ENCODE data around the gene ADAMTS2. TPM values are rescaled to one million over a fixed set of nuclear protein-coding genes. Genes with fewer than 3 reads are reported as not detected.

ADAMTS2 gene
- total and polyA plus RNA-seq, 2 of the 8 experiments (the other 6 are each of a cell fraction or from before 2014, with no cell fraction given), result 6.6 to 7.3 TPM

DNA sequence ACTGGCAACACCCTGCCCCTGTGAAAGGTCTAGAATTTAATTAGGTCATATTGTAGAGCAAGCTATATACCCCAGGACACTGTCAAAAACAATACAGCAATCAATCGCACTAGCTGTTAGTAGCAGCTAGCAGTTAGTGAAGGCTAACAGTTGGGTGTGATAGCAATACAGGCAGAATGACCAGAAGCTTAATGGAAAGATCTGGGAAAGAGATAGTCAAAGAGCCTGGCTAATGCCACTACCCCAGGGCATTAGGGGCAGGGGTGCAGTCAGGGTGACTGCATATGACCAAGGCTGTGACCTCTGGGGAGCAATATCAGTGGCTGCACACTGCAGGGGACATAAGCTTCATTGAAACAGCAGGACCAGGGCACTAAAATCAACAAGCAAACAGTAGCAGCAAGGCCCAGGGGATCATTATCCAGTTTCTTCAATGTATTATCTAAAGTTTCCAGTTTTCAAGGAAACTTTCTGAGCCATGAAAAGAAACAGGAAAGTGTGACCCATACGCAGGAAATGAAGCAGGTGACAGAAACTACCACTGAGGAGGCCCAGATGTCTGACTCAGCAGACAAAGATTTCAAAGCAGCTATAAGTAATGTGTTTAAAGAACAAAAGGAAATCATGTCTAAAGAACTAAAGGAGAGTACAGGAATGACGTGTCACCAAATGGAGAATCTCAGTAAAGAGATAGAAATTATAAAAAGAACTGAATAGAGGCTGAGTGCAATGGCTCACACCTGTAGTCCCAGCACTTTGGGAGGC lies 202.6 kb downstream of the ADAMTS2 start:
- Histone ChIP-seq H3K9ac (replicated peaks in 1 of 4; ENCODE audit: extremely low read depth in 1 of 4, low read depth in 3 of 4, low read length in 3 of 4) (no peak overlapping the region), H3K4me1 (replicated peaks in 1 of 4; ENCODE audit: control insufficient read depth in 3 of 4, insufficient read depth in 4 of 4, low read length in 3 of 4) (peaks cover 0 to 3% (median 0%) of the 10 kb centered on the region in 4 experiments; a peak in 2 of 7 replicates), H4K20me1 (replicated peaks in 1 of 2; ENCODE audit: control insufficient read depth in 1 of 2, insufficient read depth in 2 of 2, low read length in 2 of 2) (no peaks in the 10 kb centered on the region), H2BK120ac (replicated peaks; ENCODE audit: low read depth, low read length) (no peak overlapping the region), H3K27ac (ENCODE audit: low read depth, low read length) (no peak overlapping the region), H2BK5ac (ENCODE audit: low read depth, low read length) (no peak overlapping the region), H3K4me2 (ENCODE audit: insufficient read depth in 1 of 2, low read depth in 2 of 2, low read length in 2 of 2) (no peak overlapping the region), H3K4me3 (ENCODE audit: extremely low read depth in 1 of 4, insufficient read depth in 2 of 4, low read depth in 3 of 4, low read length in 4 of 4) (no peak overlapping the region), H3K56ac (replicated peaks; ENCODE audit: insufficient read length, low read depth, low read length) (no peak overlapping the region), H3K23ac (ENCODE audit: insufficient read length) (no peak overlapping the region), H2AFZ (ENCODE audit: low read length) (no peak overlapping the region), H2AK5ac (ENCODE audit: low read depth, low read length) (no peak overlapping the region), H3K36me3 (ENCODE audit: control insufficient read depth in 2 of 4, insufficient read depth in 4 of 4, low read length in 3 of 4) (no peaks in the 10 kb centered on the region), H3K18ac (ENCODE audit: extremely low read depth, low read length) (no peak overlapping the region), H3K27me3 (replicated peaks in 1 of 4; ENCODE audit: control insufficient read depth in 3 of 4, extremely low read depth in 1 of 4, insufficient read depth in 3 of 4, low read length in 3 of 4) (no peaks in the 10 kb centered on the region), H3K9me3 (ENCODE audit: insufficient read depth in 2 of 2, low read depth in 1 of 2, low read length in 1 of 2) (no peaks in the 10 kb centered on the region), H3K79me2 (ENCODE audit: control insufficient read depth in 1 of 2, insufficient read depth in 2 of 2, low read length in 2 of 2) (no peaks in the 10 kb centered on the region), H4K5ac (ENCODE audit: insufficient read length, low read depth, low read length) (no peak overlapping the region), H3K14ac (ENCODE audit: insufficient read length) (no peak overlapping the region), H4K8ac (ENCODE audit: extremely low read depth, insufficient read depth, low read length) (no peak overlapping the region), H3K4ac (replicated peaks; ENCODE audit: insufficient read length, low read depth, low read length) (no peak overlapping the region), H3K79me1 (ENCODE audit: low read depth, low read length) (no peaks in the 10 kb centered on the region), H4K91ac (replicated peaks; ENCODE audit: insufficient read length, low read length) (no peak overlapping the region), H2BK20ac (ENCODE audit: low read length) (no peak overlapping the region), H2BK12ac (ENCODE audit: low read depth, low read length) (no peak overlapping the region), H2BK15ac (ENCODE audit: low read length) (no peak overlapping the region), H3K23me2 (ENCODE audit: low read depth, low read length) (no peaks in the 10 kb centered on the region)
- CTCF ChIA-PET (ENCODE audit: partially characterized antibody), result interaction anchor here (0.6 to 2.3 kb wide), 27 partner anchors 8 to 1780 kb away, joined by 3 to 7 read pairs (median 3); partner anchors contain the start of genes ZFP2 and ZNF354A
- FAIRE-seq (no peak), DNase-seq (ENCODE audit: low read depth in 1 of 2, low spot score in 2 of 2) (no peak)
- WGBS, 2 experiments (ENCODE audit: extremely low coverage in 1 of 2, insufficient coverage in 1 of 2, insufficient read length in 1 of 2, insufficient replicate concordance in 2 of 2, low coverage in 1 of 2, low lambda C conversion rate in 2 of 2, missing lambda C conversion rate in 1 of 2), result 77% methylated on average over 3 of the region's 3 CpGs; no CpG with 5 or more reads in 1 of the 2 experiments
- POLR2A ChIA-PET (ENCODE audit: partially characterized antibody), result interaction anchor here (0.8 to 1.3 kb wide), 3 partner anchors 13 to 250 kb away, joined by 3 to 4 read pairs (median 3); partner anchors contain the start of gene ZFP2
- TF ChIP-seq BRCA1 (IDR thresholded peaks at IDR 0.05; ENCODE audit: low read depth, low read length), result no peak
